IMR-90 (cell line): Measurements from ENCODE around the gene JPT2. TPM values are rescaled to one million over a fixed set of nuclear protein-coding genes. Genes with fewer than 3 reads are reported as not detected.

Experiments
- ATAC-seq: fragments of 200-7000 bp; cut with Tn5 transposase; 2 replicates; pipeline ENCODE4 v1.9.1; 2020; ENCODE audit warnings: low read depth, mild to moderate bottlenecking, moderate library complexity
- BruUV-seq: library from RNA; stranded (reverse); fragments of 400-500 nt; replicated peaks from 2 replicates; lab custom pipeline; 2021; lab: Mats Ljungman, UMichigan
- CTCF ChIA-PET: fragments of 300-600 bp; formaldehyde crosslinking; extraction: SDS; loops from one replicate; lab custom pipeline; 2021; ENCODE audit warnings: antibody characterized with exemption; lab: Yijun Ruan, JAX
- POLR2A ChIA-PET: fragments of 300-600 bp; sonication (Branson Sonifier 250); formaldehyde crosslinking; loops from one replicate; lab custom pipeline; 2022; ENCODE audit warnings: antibody characterized with exemption; ENCODE audit not compliant: unreplicated experiment; lab: Charles Lee
- DNase-seq: peaks from one replicate; pipeline ENCODE4 v3.0.0; 2013
- H2AFZ ChIP-seq: replicated peaks from 2 replicates; pipeline ENCODE3; 2013; ENCODE audit warnings: low read length, mild to moderate bottlenecking; ENCODE audit not compliant: poor library complexity
- H2AK5ac ChIP-seq: 2 replicates; pipeline ENCODE4 v1.6.1; 2013; ENCODE audit warnings: low read depth, low read length, inconsistent platforms
- H2AK9ac ChIP-seq: replicated peaks from 2 replicates; pipeline ENCODE3; 2013; ENCODE audit warnings: mild to moderate bottlenecking, low read depth, low read length, moderate library complexity; ENCODE audit not compliant: poor library complexity
- H2BK120ac ChIP-seq: 2 replicates; pipeline ENCODE4 v1.6.1; 2013; ENCODE audit warnings: low read depth, low read length, inconsistent platforms
- H2BK15ac ChIP-seq: 3 replicates; pipeline ENCODE4 v1.6.1; 2013; ENCODE audit warnings: low read depth, low read length, inconsistent platforms
- H2BK20ac ChIP-seq: 2 replicates; pipeline ENCODE4 v1.6.1; 2013; ENCODE audit warnings: low read depth, mild to moderate bottlenecking, inconsistent platforms, low read length, moderate library complexity
- H2BK5ac ChIP-seq: 2 replicates; pipeline ENCODE4 v1.6.1; 2013; ENCODE audit warnings: mild to moderate bottlenecking, low read depth, low read length, inconsistent platforms; ENCODE audit not compliant: poor library complexity, severe bottlenecking
- H3K14ac ChIP-seq: replicated peaks from 2 replicates; pipeline ENCODE4 v1.6.1; 2013; ENCODE audit warnings: low read depth, low read length, inconsistent platforms
- H3K18ac ChIP-seq: 2 replicates; pipeline ENCODE4 v1.6.1; 2013; ENCODE audit warnings: low read depth, low read length, control low read depth
- H3K23ac ChIP-seq: 2 replicates; pipeline ENCODE4 v1.6.1; 2013; ENCODE audit warnings: low read depth, low read length, inconsistent platforms
- H3K27ac ChIP-seq: 2 replicates; pipeline ENCODE4 v1.5.1; 2013; ENCODE audit warnings: mild to moderate bottlenecking, control low read depth, low read length; ENCODE audit not compliant: insufficient read depth
- H3K27me3 ChIP-seq: 2 replicates; pipeline ENCODE4 v1.6.1; 2013; ENCODE audit warnings: low read length; ENCODE audit not compliant: control insufficient read depth, insufficient read depth
- H3K36me3 ChIP-seq: 2 replicates; pipeline ENCODE4 v1.6.1; 2013; ENCODE audit warnings: low read length, mixed read lengths; ENCODE audit not compliant: control insufficient read depth, insufficient read depth
- H3K4ac ChIP-seq: 2 replicates; pipeline ENCODE4 v1.6.1; 2013; ENCODE audit warnings: low read depth, low read length, inconsistent platforms
- H3K4me1 ChIP-seq: 2 replicates; pipeline ENCODE4 v1.6.1; 2013; ENCODE audit warnings: low read length, mixed read lengths; ENCODE audit not compliant: control insufficient read depth, insufficient read depth
- H3K4me2 ChIP-seq: 2 replicates; pipeline ENCODE4 v1.6.1; 2013; ENCODE audit warnings: low read depth, mild to moderate bottlenecking, control low read depth, low read length, moderate library complexity
- H3K4me3 ChIP-seq: 2 replicates; pipeline ENCODE4 v1.5.1; 2013; ENCODE audit warnings: low read depth, mild to moderate bottlenecking, control low read depth, low read length, moderate library complexity; ENCODE audit not compliant: insufficient read depth
- H3K56ac ChIP-seq: 2 replicates; pipeline ENCODE4 v1.6.1; 2013; ENCODE audit warnings: low read length, inconsistent platforms; ENCODE audit not compliant: insufficient read depth; ENCODE audit errors: extremely low read depth
- H3K79me1 ChIP-seq, 2 experiments: 2 replicates each; pipeline ENCODE4 v1.6.1; 2013; ENCODE audit warnings: low read length in 2 of 2, inconsistent platforms in 1 of 2, low read depth in 1 of 2
- H3K9ac ChIP-seq: 2 replicates; pipeline ENCODE4 v1.6.1; 2013; ENCODE audit warnings: low read depth, low read length, control low read depth
- H3K9me1 ChIP-seq: 2 replicates; pipeline ENCODE4 v1.6.1; 2013; ENCODE audit warnings: low read length, inconsistent platforms; ENCODE audit not compliant: insufficient read depth
- H3K9me3 ChIP-seq: 2 replicates; pipeline ENCODE4 v1.6.1; 2013; ENCODE audit warnings: low read length; ENCODE audit not compliant: control insufficient read depth, insufficient read depth
- H4K20me1 ChIP-seq: 2 replicates; pipeline ENCODE4 v1.6.1; 2013; ENCODE audit warnings: low read length, inconsistent platforms; ENCODE audit not compliant: insufficient read depth
- H4K5ac ChIP-seq: 2 replicates; pipeline ENCODE4 v1.6.1; 2013; ENCODE audit warnings: mild to moderate bottlenecking, low read depth, low read length, control low read depth
- H4K8ac ChIP-seq, 2 experiments: 2 replicates each; pipeline ENCODE4 v1.6.1; 2013; ENCODE audit warnings: low read depth in 2 of 2, low read length in 2 of 2, control low read depth in 1 of 2, inconsistent platforms in 1 of 2
- H4K91ac ChIP-seq: 2 replicates; pipeline ENCODE4 v1.6.1; 2013; ENCODE audit warnings: low read depth, low read length, inconsistent platforms; ENCODE audit not compliant: insufficient read depth
- CEBPB ChIP-seq: IDR thresholded peaks from 2 replicates; pipeline ENCODE4 v1.6.1; 2012; ENCODE audit warnings: low read depth, low read length, improper control_type of control experiment
- CTCF ChIP-seq: conservative IDR thresholded peaks from 2 replicates; pipeline ENCODE4 v1.5.1; 2012; ENCODE audit warnings: mild to moderate bottlenecking, low read depth, low read length, improper control_type of control experiment
- NFE2L2 ChIP-seq: fragments of 150-350 bp; IDR thresholded peaks from 2 replicates; pipeline ENCODE4 v1.6.1; 2016; ENCODE audit warnings: low read depth, mild to moderate bottlenecking, low read length
- SMC3 ChIP-seq: fragments of 150-350 bp; IDR thresholded peaks from 2 replicates; pipeline ENCODE4 v1.6.1; 2016; ENCODE audit warnings: low read depth, mild to moderate bottlenecking, antibody characterized with exemption, low read length, moderate library complexity
- WGBS, 2 experiments: methylation state at CpG; one replicate each; pipeline versions ENCODE4 v1.1.5 to v1.1.7; 2013; ENCODE audit warnings: missing lambda C conversion rate in 2 of 2; ENCODE audit not compliant: insufficient read length in 1 of 2; ENCODE audit errors: extremely low coverage in 2 of 2; 5-methylcytosine and 5-hydroxymethylcytosine counted together
- dilution Hi-C: fragments of 300-500 bp; cut with HindIII; formaldehyde crosslinking; loops from one replicate; pipeline ENCODE4 v1.14.3; 2018; ENCODE audit warnings: low sequenced_read_pairs; ENCODE audit not compliant: unreplicated experiment
- in situ Hi-C: fragments of 300-500 bp; cut with MboI; formaldehyde crosslinking; loops from 3 replicates; pipeline ENCODE4 v1.14.3; 2019; ENCODE audit warnings: low sequenced_read_pairs, inconsistent platforms, mixed read lengths
- intact Hi-C: fragments of 100-400 bp; cut with micrococcal nuclease; formaldehyde crosslinking; loops from 2 replicates; pipeline ENCODE4 v1.10.0; 2022
- polyA plus RNA-seq, 3 experiments: library from polyadenylated mRNA; depleted of rRNA; stranded (reverse); fragments of >200 nt; gene quantifications; 2 replicates each; pipeline ENCODE4 v1.2.3, GENCODE V29; 2012; ENCODE audit warnings: low replicate concordance in 1 of 3
- total RNA-seq: library from RNA; depleted of rRNA; stranded (reverse); fragments of >200 nt; gene quantifications from 2 replicates; pipeline ENCODE4 v1.2.3, GENCODE V29; 2012

JPT2 gene
- total and polyA plus RNA-seq, 2 of the 4 experiments (the other 2 are of a cell fraction) = 40.0 to 41.5 TPM

- dilution Hi-C loops = no loop called here
- POLR2A ChIA-PET = no interaction called here
Observed at GRCh38 chr16:1634541-1634940, 43.5 kb upstream of the JPT2 start.

More at GRCh38 chr16:1634541-1634940, 43.5 kb upstream of the JPT2 start:
- H3K9me3 ChIP-seq = no peaks in the 10 kb centered on the region
- H4K20me1 ChIP-seq = peaks cover 69% of the 10 kb centered on the region
- H3K27me3 ChIP-seq = no peaks in the 10 kb centered on the region
- H3K4me2 ChIP-seq = no peak overlapping the region
- 100% methylated on average over 4 of the region's 12 CpGs; no CpG with 5 or more reads in 1 of the 2 experiments for WGBS, 2 experiments
- in situ Hi-C loops = no loop called here
- H3K27ac ChIP-seq = no peak overlapping the region
- intact Hi-C loops = no loop called here
- peaks cover 28 to 68% of the 10 kb centered on the region in 2 experiments for H3K79me1 ChIP-seq
- no peak overlapping the region for H2BK5ac ChIP-seq
- DNase-seq (no peak), ATAC-seq (no peak)
- TF ChIP-seq CEBPB (no peak), NFE2L2 (no peak), CTCF (no peak), SMC3 (no peak)
- no peak overlapping the region for H4K91ac ChIP-seq
- H2BK15ac ChIP-seq = no peak overlapping the region
- no peak overlapping the region for H3K14ac ChIP-seq
- no peak overlapping the region for H3K23ac ChIP-seq
- H4K8ac ChIP-seq = no peak overlapping the region
- no TSS peak for BruUV-seq
- H3K4me1 ChIP-seq = no peaks in the 10 kb centered on the region
- no peak overlapping the region for H2AK9ac ChIP-seq
- no peak overlapping the region for H4K5ac ChIP-seq
- no peak overlapping the region for H3K4me3 ChIP-seq
- peaks cover 4% of the 10 kb centered on the region for H3K9me1 ChIP-seq
- H3K4ac ChIP-seq = no peak overlapping the region
- no peak overlapping the region for H2AFZ ChIP-seq
- H2AK5ac ChIP-seq = no peak overlapping the region
- no peak overlapping the region for H2BK20ac ChIP-seq
- no peak overlapping the region for H3K56ac ChIP-seq
- peaks cover 76% of the 10 kb centered on the region for H3K36me3 ChIP-seq
- CTCF ChIA-PET = no interaction called here
- no peak overlapping the region for H3K9ac ChIP-seq
- H2BK120ac ChIP-seq = no peak overlapping the region
- no peak overlapping the region for H3K18ac ChIP-seq
